Ramos (cell line): ENCODE measurements around the gene MGAT5.

Experiments
- in situ Hi-C: fragments of 300-500 bp; cut with MboI; formaldehyde crosslinking; loops from one replicate; pipeline ENCODE4 v1.14.3; 2022; ENCODE audit warnings: low sequenced_read_pairs; ENCODE audit not compliant: unreplicated experiment

MGAT5 gene

GRCh38 chr2:134384131-134384530, 130.3 kb downstream of the MGAT5 start:
- in situ Hi-C loops, result no loop called here

GRCh38 chr2:134385195-134385594, 131.3 kb downstream of the MGAT5 start:
- in situ Hi-C loops, result no loop called here

GRCh38 chr2:134386310-134386709, 132.4 kb downstream of the MGAT5 start:
- in situ Hi-C loops, result no loop called here

- in situ Hi-C loops, result no loop called here
These were observed 135.5 kb downstream of the MGAT5 start for GRCh38 chr2:134389381-134389780.

- in situ Hi-C loops, result no loop called here
These were observed 137.9 kb downstream of the MGAT5 start for GRCh38 chr2:134391751-134392160.

- in situ Hi-C loops, result no loop called here
These were observed 138.7 kb downstream of the MGAT5 start for GRCh38 chr2:134392442-134393074.

- in situ Hi-C loops, result no loop called here
These were observed 139.2 kb downstream of the MGAT5 start for GRCh38 chr2:134393075-134393461.

- in situ Hi-C loops, result no loop called here
These were observed 141.9 kb downstream of the MGAT5 start for GRCh38 chr2:134395779-134396178.

- in situ Hi-C loops, result no loop called here
These were observed 142.6 kb downstream of the MGAT5 start for GRCh38 chr2:134396493-134396892.

- in situ Hi-C loops, result no loop called here
These were observed 143.4 kb downstream of the MGAT5 start for GRCh38 chr2:134397146-134397896.

GRCh38 chr2:134398300-134398699, 144.4 kb downstream of the MGAT5 start:
- in situ Hi-C loops, result no loop called here

GRCh38 chr2:134399096-134399495, 145.2 kb downstream of the MGAT5 start:
- in situ Hi-C loops, result no loop called here

- in situ Hi-C loops, result no loop called here
These were observed 147.2 kb downstream of the MGAT5 start for GRCh38 chr2:134401081-134401497.

GRCh38 chr2:134401789-134402188, 147.9 kb downstream of the MGAT5 start:
- in situ Hi-C loops, result no loop called here

- in situ Hi-C loops, result no loop called here
These were observed 148.5 kb downstream of the MGAT5 start for GRCh38 chr2:134402410-134402809.

GRCh38 chr2:134405611-134406081, 151.8 kb downstream of the MGAT5 start:
- in situ Hi-C loops, result no loop called here

- in situ Hi-C loops, result no loop called here
These were observed 152.4 kb downstream of the MGAT5 start for GRCh38 chr2:134406311-134406710.

- in situ Hi-C loops, result no loop called here
These were observed 152.9 kb downstream of the MGAT5 start for GRCh38 chr2:134406736-134407135.

GRCh38 chr2:134407154-134407890, 153.4 kb downstream of the MGAT5 start:
- in situ Hi-C loops, result no loop called here

GRCh38 chr2:134408386-134408785, 154.5 kb downstream of the MGAT5 start:
- in situ Hi-C loops, result no loop called here

- in situ Hi-C loops, result no loop called here
These were observed 154.9 kb downstream of the MGAT5 start for GRCh38 chr2:134408791-134409190.
